Neural cell (in vitro differentiated cells): ENCODE measurements around the gene PXMP2. TPM values are rescaled to one million over a fixed set of nuclear protein-coding genes. Genes with fewer than 3 reads are reported as not detected.
A peak's percentile ranks its signal among the peaks of the same experiment; 100 is the strongest.

Experiments
- H2AFZ ChIP-seq: fragments of 200-600, 300-800 bp; sonication (generic), shearing (Covaris generic); 2 replicates; pipeline ENCODE4 v1.6.0; 2014; ENCODE audit warnings: low read depth, mild to moderate bottlenecking, antibody characterized with exemption, low read length, moderate library complexity
- H3F3A ChIP-seq: fragments of 200-600 bp; shearing (Covaris generic); 2 replicates; pipeline ENCODE4 v1.6.1; 2016; ENCODE audit warnings: mild to moderate bottlenecking, moderate library complexity, mixed read lengths, antibody characterized with exemption, low read length; ENCODE audit not compliant: insufficient read depth, poor library complexity, severe bottlenecking
- H3K27ac ChIP-seq: fragments of 200-600, 300-800 bp; sonication (generic), shearing (Covaris generic); 2 replicates; pipeline ENCODE4 v1.5.1; 2014; ENCODE audit warnings: mild to moderate bottlenecking, low read length, moderate library complexity
- H3K27me3 ChIP-seq: fragments of 300-800, 200-600 bp; sonication (generic), shearing (Covaris generic); 2 replicates; pipeline ENCODE4 v1.6.0; 2014; ENCODE audit warnings: mild to moderate bottlenecking, low read depth, low read length, moderate library complexity; ENCODE audit not compliant: insufficient read depth
- H3K36me3 ChIP-seq: fragments of 300-800, 200-600 bp; sonication (generic), shearing (Covaris generic); 2 replicates; pipeline ENCODE4 v1.5.1; 2014; ENCODE audit warnings: mild to moderate bottlenecking, antibody characterized with exemption, low read length, moderate library complexity; ENCODE audit not compliant: insufficient read depth
- H3K4me2 ChIP-seq: fragments of 300-800, 200-600 bp; sonication (generic), shearing (Covaris generic); 2 replicates; pipeline ENCODE4 v1.6.0; 2014; ENCODE audit warnings: mild to moderate bottlenecking, low read length
- H3K4me3 ChIP-seq: fragments of 300-800, 200-600 bp; sonication (generic), shearing (Covaris generic); 2 replicates; pipeline ENCODE4 v1.5.1; 2014; ENCODE audit warnings: mild to moderate bottlenecking, low read length, moderate library complexity
- H3K79me2 ChIP-seq: fragments of 200-600 bp; shearing (Covaris generic); replicated peaks from 2 replicates; pipeline ENCODE4 v1.6.0; 2014; ENCODE audit warnings: mild to moderate bottlenecking, low read length, moderate library complexity; ENCODE audit not compliant: insufficient read depth
- H3K9ac ChIP-seq: fragments of 300-800, 200-600 bp; sonication (generic), shearing (Covaris generic); 2 replicates; pipeline ENCODE4 v1.6.1; 2016; ENCODE audit warnings: mild to moderate bottlenecking, low read length, mixed read lengths
- H3K9me2 ChIP-seq: fragments of 200-600 bp; shearing (Covaris generic); 2 replicates; pipeline ENCODE4 v1.6.1; 2016; ENCODE audit warnings: mild to moderate bottlenecking, low read length, mixed read lengths; ENCODE audit not compliant: insufficient read depth
- H3K9me3 ChIP-seq: fragments of 200-600, 300-800 bp; sonication (generic), shearing (Covaris generic); 2 replicates; pipeline ENCODE4 v1.6.1; 2016; ENCODE audit warnings: mild to moderate bottlenecking, mixed run types, low read length, moderate library complexity, mixed read lengths
- H4K20me1 ChIP-seq: fragments of 200-600 bp; shearing (Covaris generic); 2 replicates; pipeline ENCODE4 v1.6.1; 2016; ENCODE audit warnings: mild to moderate bottlenecking, mixed run types; ENCODE audit not compliant: insufficient read depth
- EP300 ChIP-seq: fragments of 450-650 bp; conservative IDR thresholded peaks from 2 replicates; pipeline ENCODE4 v1.6.1; 2014; ENCODE audit warnings: antibody characterized with exemption, mild to moderate bottlenecking, moderate library complexity; ENCODE audit not compliant: poor library complexity, severe bottlenecking
- EZH2 ChIP-seq: fragments of 200-600, 300-800 bp; shearing (Covaris generic), sonication (generic); IDR thresholded peaks from 2 replicates; pipeline ENCODE4 v1.6.1; 2014; ENCODE audit warnings: antibody characterized with exemption, low read length, borderline replicate concordance, mild to moderate bottlenecking; ENCODE audit not compliant: insufficient read depth, poor library complexity, severe bottlenecking
- MXI1 ChIP-seq: fragments of 450-650 bp; conservative IDR thresholded peaks from 2 replicates; pipeline ENCODE4 v1.6.1; 2014; ENCODE audit warnings: antibody characterized with exemption, mild to moderate bottlenecking; ENCODE audit not compliant: poor library complexity, severe bottlenecking
- POLR2AphosphoS5 ChIP-seq: IDR thresholded peaks from 2 replicates; pipeline ENCODE4 v1.6.1; 2012
- RAD21 ChIP-seq: fragments of 450-650 bp; conservative IDR thresholded peaks from 2 replicates; pipeline ENCODE4 v1.6.1; 2014; ENCODE audit warnings: antibody characterized with exemption, mild to moderate bottlenecking, moderate library complexity
- TAF1 ChIP-seq: IDR thresholded peaks from 2 replicates; pipeline ENCODE4 v1.6.1; 2012; ENCODE audit warnings: low read depth
- polyA plus RNA-seq: library from polyadenylated mRNA; depleted of rRNA; stranded (reverse); fragments of >200 nt; gene quantifications from 2 replicates; pipeline ENCODE4 v1.2.3, GENCODE V29; 2014
- TF ChIP-seq, protein P1 (sequence below): IDR thresholded peaks from 2 replicates; pipeline ENCODE4 v1.6.1; 2012; ENCODE audit warnings: borderline replicate concordance

The PXMP2 gene
- polyA plus RNA-seq, 1 donor from 2014 or later, result 95.8 TPM

DNA sequence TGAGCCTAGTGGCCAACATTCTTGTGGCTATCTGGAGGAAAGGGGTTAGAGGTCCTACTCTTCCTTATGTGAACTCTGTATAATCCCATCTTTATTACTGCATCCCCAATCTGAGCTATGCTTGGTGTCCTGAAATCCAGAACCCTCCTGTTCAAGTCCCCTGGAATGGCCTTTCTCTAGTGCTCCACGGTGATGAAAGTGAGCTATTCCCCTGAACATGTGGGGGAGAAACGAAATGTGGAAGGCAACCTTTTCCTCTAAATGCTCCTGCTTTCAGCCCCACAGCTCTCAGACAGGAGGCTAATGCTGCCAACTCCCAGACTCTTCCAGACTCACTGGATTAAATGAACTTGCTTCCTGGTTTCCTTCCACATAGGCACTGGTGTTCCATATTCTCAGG, 20.8 kb downstream of the PXMP2 start:
- Histone ChIP-seq H2AFZ (no peak overlapping the region), H3K79me2 (peaks cover 12% of the 10 kb centered on the region), H3K36me3 (no peaks in the 10 kb centered on the region), H3K27ac (no peak overlapping the region), H3K4me3 (no peak overlapping the region), H4K20me1 (no peaks in the 10 kb centered on the region), H3K9ac (no peak overlapping the region), H3K9me2 (no peaks in the 10 kb centered on the region), H3F3A (no peaks in the 10 kb centered on the region), H3K9me3 (no peaks in the 10 kb centered on the region), H3K4me2 (no peak overlapping the region), H3K27me3 (no peaks in the 10 kb centered on the region)
- TF ChIP-seq, protein P1, sequence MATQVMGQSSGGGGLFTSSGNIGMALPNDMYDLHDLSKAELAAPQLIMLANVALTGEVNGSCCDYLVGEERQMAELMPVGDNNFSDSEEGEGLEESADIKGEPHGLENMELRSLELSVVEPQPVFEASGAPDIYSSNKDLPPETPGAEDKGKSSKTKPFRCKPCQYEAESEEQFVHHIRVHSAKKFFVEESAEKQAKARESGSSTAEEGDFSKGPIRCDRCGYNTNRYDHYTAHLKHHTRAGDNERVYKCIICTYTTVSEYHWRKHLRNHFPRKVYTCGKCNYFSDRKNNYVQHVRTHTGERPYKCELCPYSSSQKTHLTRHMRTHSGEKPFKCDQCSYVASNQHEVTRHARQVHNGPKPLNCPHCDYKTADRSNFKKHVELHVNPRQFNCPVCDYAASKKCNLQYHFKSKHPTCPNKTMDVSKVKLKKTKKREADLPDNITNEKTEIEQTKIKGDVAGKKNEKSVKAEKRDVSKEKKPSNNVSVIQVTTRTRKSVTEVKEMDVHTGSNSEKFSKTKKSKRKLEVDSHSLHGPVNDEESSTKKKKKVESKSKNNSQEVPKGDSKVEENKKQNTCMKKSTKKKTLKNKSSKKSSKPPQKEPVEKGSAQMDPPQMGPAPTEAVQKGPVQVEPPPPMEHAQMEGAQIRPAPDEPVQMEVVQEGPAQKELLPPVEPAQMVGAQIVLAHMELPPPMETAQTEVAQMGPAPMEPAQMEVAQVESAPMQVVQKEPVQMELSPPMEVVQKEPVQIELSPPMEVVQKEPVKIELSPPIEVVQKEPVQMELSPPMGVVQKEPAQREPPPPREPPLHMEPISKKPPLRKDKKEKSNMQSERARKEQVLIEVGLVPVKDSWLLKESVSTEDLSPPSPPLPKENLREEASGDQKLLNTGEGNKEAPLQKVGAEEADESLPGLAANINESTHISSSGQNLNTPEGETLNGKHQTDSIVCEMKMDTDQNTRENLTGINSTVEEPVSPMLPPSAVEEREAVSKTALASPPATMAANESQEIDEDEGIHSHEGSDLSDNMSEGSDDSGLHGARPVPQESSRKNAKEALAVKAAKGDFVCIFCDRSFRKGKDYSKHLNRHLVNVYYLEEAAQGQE, result no peak

- Histone ChIP-seq H4K20me1 (no peaks in the 10 kb centered on the region), H3K27ac (peak overlapping the region; percentile 22), H3K4me2 (peak overlapping the region; percentile 76), H3K27me3 (no peaks in the 10 kb centered on the region), H3K9me2 (no peaks in the 10 kb centered on the region), H3K9me3 (no peaks in the 10 kb centered on the region), H3K4me3 (peak overlapping the region; percentile 74), H3K79me2 (peaks cover 19% of the 10 kb centered on the region), H3K36me3 (no peaks in the 10 kb centered on the region), H2AFZ (peak overlapping the region; percentile 45), H3F3A (no peaks in the 10 kb centered on the region), H3K9ac (peak overlapping the region; percentile 63)
- no peak for TF ChIP-seq EP300
- no peak for TF ChIP-seq TAF1
- TF ChIP-seq RAD21, result no peak
- TF ChIP-seq POLR2AphosphoS5, result no peak
- TF ChIP-seq, protein P1, result no peak
- no peak for TF ChIP-seq EZH2
- no peak for TF ChIP-seq MXI1
Observed at GRCh38 chr12:132710043-132710404, 22.6 kb downstream of the PXMP2 start.
